ENCODE measurements around the gene CHRNA10. TPM values are rescaled to one million over a fixed set of nuclear protein-coding genes. Genes with fewer than 3 reads are reported as not detected.

The CHRNA10 gene
- total and polyA plus RNA-seq, 4 donors: 0.71 to 2.9 (median 1.6) TPM

GRCh38 chr11:3642071-3642951 is 28.9 kb downstream of the CHRNA10 start:
- peaks cover 0 to 4% (median 0%) of the 10 kb centered on the region in 4 donors for H3K9me3 ChIP-seq (ENCODE audit: control insufficient read depth in 4 of 4, insufficient read depth in 3 of 4, low read length in 3 of 4)
- H3K4me3 ChIP-seq: no peak overlapping the region
- ATAC-seq (ENCODE audit: insufficient read depth, low FRiP score) (peak; percentile 90), DNase-seq (peak; percentile 90 to 94 (median 92))
- no peaks in the 10 kb centered on the region for H3K27me3 ChIP-seq (ENCODE audit: control insufficient read depth in 3 of 3, insufficient read depth in 3 of 3, low read length in 2 of 3)
- no peaks in the 10 kb centered on the region for H3K36me3 ChIP-seq (ENCODE audit: control insufficient read depth in 4 of 4, insufficient read depth in 4 of 4, low read length in 4 of 4)
- peak overlapping the region; percentile 21 to 61 for H3K9ac ChIP-seq (ENCODE audit: insufficient read depth in 1 of 2, low read length in 2 of 2)
- H3K27ac ChIP-seq (ENCODE audit: low read depth in 1 of 2, low read length in 1 of 2): peak overlapping the region in 1 of 2 donors; percentile 73
- TF ChIP-seq, protein P1, sequence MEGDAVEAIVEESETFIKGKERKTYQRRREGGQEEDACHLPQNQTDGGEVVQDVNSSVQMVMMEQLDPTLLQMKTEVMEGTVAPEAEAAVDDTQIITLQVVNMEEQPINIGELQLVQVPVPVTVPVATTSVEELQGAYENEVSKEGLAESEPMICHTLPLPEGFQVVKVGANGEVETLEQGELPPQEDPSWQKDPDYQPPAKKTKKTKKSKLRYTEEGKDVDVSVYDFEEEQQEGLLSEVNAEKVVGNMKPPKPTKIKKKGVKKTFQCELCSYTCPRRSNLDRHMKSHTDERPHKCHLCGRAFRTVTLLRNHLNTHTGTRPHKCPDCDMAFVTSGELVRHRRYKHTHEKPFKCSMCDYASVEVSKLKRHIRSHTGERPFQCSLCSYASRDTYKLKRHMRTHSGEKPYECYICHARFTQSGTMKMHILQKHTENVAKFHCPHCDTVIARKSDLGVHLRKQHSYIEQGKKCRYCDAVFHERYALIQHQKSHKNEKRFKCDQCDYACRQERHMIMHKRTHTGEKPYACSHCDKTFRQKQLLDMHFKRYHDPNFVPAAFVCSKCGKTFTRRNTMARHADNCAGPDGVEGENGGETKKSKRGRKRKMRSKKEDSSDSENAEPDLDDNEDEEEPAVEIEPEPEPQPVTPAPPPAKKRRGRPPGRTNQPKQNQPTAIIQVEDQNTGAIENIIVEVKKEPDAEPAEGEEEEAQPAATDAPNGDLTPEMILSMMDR (IDR thresholded peaks at IDR 0.05; ENCODE audit: control extremely low read depth, extremely low read depth): no peak
- 1 to 2% methylated on average over 53 to 55 of the region's 55 CpGs for WGBS, 2 donors
- H3K4me1 ChIP-seq (ENCODE audit: control insufficient read depth in 5 of 5, insufficient read depth in 5 of 5, low read length in 5 of 5): peaks cover 0 to 10% (median 4%) of the 10 kb centered on the region in 5 donors

GRCh38 chr11:3641701-3642070 is 29.5 kb downstream of the CHRNA10 start, which contains the start of gene ART5:
Gene ART5, minus strand, starts transcription at chr11:3641992. Its CDS starts 130 bp downstream, at chr11:3641862.
- Histone ChIP-seq H3K27ac (ENCODE audit: low read depth in 1 of 2, low read length in 1 of 2) (peak within 1 kb of the TSS in 1 of 2 donors; percentile 73), H3K4me1 (ENCODE audit: control insufficient read depth in 5 of 5, insufficient read depth in 5 of 5, low read length in 5 of 5) (peaks cover 0 to 10% (median 4%) of the 10 kb centered on the region in 5 donors), H3K9ac (ENCODE audit: insufficient read depth in 1 of 2, low read length in 2 of 2) (peak within 1 kb of the TSS; percentile 21 to 61), H3K27me3 (ENCODE audit: control insufficient read depth in 3 of 3, insufficient read depth in 3 of 3, low read length in 2 of 3) (no peaks in the 10 kb centered on the region), H3K36me3 (ENCODE audit: control insufficient read depth in 4 of 4, insufficient read depth in 4 of 4, low read length in 4 of 4) (no peaks in the 10 kb centered on the region), H3K4me3 (no peak within 1 kb of the TSS), H3K9me3 (ENCODE audit: control insufficient read depth in 4 of 4, insufficient read depth in 3 of 4, low read length in 3 of 4) (peaks cover 0 to 4% (median 0%) of the 10 kb centered on the region in 4 donors)
- DNase-seq (no peak), ATAC-seq (ENCODE audit: insufficient read depth, low FRiP score) (no peak)
- 16 to 23% methylated on average over 21 of the region's 21 CpGs for WGBS, 2 donors
- TF ChIP-seq, protein P1 (IDR thresholded peaks at IDR 0.05; ENCODE audit: control extremely low read depth, extremely low read depth): no peak

GRCh38 chr11:3641191-3641590 is 30.0 kb downstream of the CHRNA10 start:
- no peak overlapping the region for H3K9ac ChIP-seq (ENCODE audit: insufficient read depth in 1 of 2, low read length in 2 of 2)
- H3K4me3 ChIP-seq: no peak overlapping the region
- peaks cover 0 to 10% (median 4%) of the 10 kb centered on the region in 5 donors for H3K4me1 ChIP-seq (ENCODE audit: control insufficient read depth in 5 of 5, insufficient read depth in 5 of 5, low read length in 5 of 5)
- no peak for ATAC-seq (ENCODE audit: insufficient read depth, low FRiP score)
- WGBS, 2 donors: 61 to 76% methylated on average over 8 of the region's 8 CpGs
- H3K27me3 ChIP-seq (ENCODE audit: control insufficient read depth in 3 of 3, insufficient read depth in 3 of 3, low read length in 2 of 3): no peaks in the 10 kb centered on the region
- TF ChIP-seq, protein P1 (IDR thresholded peaks at IDR 0.05; ENCODE audit: control extremely low read depth, extremely low read depth): no peak
- H3K27ac ChIP-seq (ENCODE audit: low read depth in 1 of 2, low read length in 1 of 2): no peak overlapping the region
- no peak for DNase-seq
- peaks cover 0 to 4% (median 0%) of the 10 kb centered on the region in 4 donors for H3K9me3 ChIP-seq (ENCODE audit: control insufficient read depth in 4 of 4, insufficient read depth in 3 of 4, low read length in 3 of 4)
- no peaks in the 10 kb centered on the region for H3K36me3 ChIP-seq (ENCODE audit: control insufficient read depth in 4 of 4, insufficient read depth in 4 of 4, low read length in 4 of 4)
